ENCODE measurements around the gene ACVR1. TPM values are rescaled to one million over a fixed set of nuclear protein-coding genes. Genes with fewer than 3 reads are reported as not detected.

ACVR1 gene
- total RNA-seq, 1 donor from 2014 or later = 24.3 TPM

GRCh38 chr2:157920736-157921135, 44.6 kb upstream of the ACVR1 start:
- peaks cover 19% of the 10 kb centered on the region for H3K27me3 Mint-ChIP-seq

GRCh38 chr2:157919181-157919580, 43.1 kb upstream of the ACVR1 start:
- Mint-ChIP-seq H3K27me3 (peaks cover 15% of the 10 kb centered on the region), H3K36me3 (ENCODE audit: insufficient read depth) (no peaks in the 10 kb centered on the region), H3K27ac (no peak overlapping the region), H3K4me3 (ENCODE audit: low read depth) (no peak overlapping the region), H3K9me3 (ENCODE audit: low read depth) (no peaks in the 10 kb centered on the region), H3K4me1 (ENCODE audit: low read depth) (no peaks in the 10 kb centered on the region)
- DNase-seq (ENCODE audit: low spot score, unreplicated experiment) = no peak
- no peak for TF ChIP-seq CTCF (IDR thresholded peaks at IDR 0.05; ENCODE audit: unreplicated experiment)

More at GRCh38 chr2:157920736-157921135, 44.6 kb upstream of the ACVR1 start:
- no peak for DNase-seq (ENCODE audit: low spot score, unreplicated experiment)
- no peak for TF ChIP-seq CTCF (IDR thresholded peaks at IDR 0.05; ENCODE audit: unreplicated experiment)
- Mint-ChIP-seq H3K9me3 (ENCODE audit: low read depth) (no peaks in the 10 kb centered on the region), H3K36me3 (ENCODE audit: insufficient read depth) (no peaks in the 10 kb centered on the region), H3K4me3 (ENCODE audit: low read depth) (no peak overlapping the region), H3K4me1 (ENCODE audit: low read depth) (no peaks in the 10 kb centered on the region), H3K27ac (no peak overlapping the region)

- Mint-ChIP-seq H3K36me3 (ENCODE audit: insufficient read depth) (no peaks in the 10 kb centered on the region), H3K27ac (no peak overlapping the region), H3K4me3 (ENCODE audit: low read depth) (no peak overlapping the region), H3K27me3 (peaks cover 12% of the 10 kb centered on the region), H3K9me3 (ENCODE audit: low read depth) (no peaks in the 10 kb centered on the region), H3K4me1 (ENCODE audit: low read depth) (no peaks in the 10 kb centered on the region)
- no peak for TF ChIP-seq CTCF (IDR thresholded peaks at IDR 0.05; ENCODE audit: unreplicated experiment)
- DNase-seq (ENCODE audit: low spot score, unreplicated experiment) = no peak
These were observed 42.2 kb upstream of the ACVR1 start for GRCh38 chr2:157918319-157918718.

GRCh38 chr2:157911750-157912149, 35.6 kb upstream of the ACVR1 start:
- Mint-ChIP-seq H3K4me1 (ENCODE audit: low read depth) (peaks cover 3% of the 10 kb centered on the region), H3K4me3 (ENCODE audit: low read depth) (no peak overlapping the region), H3K27ac (no peak overlapping the region), H3K36me3 (ENCODE audit: insufficient read depth) (no peaks in the 10 kb centered on the region), H3K27me3 (no peaks in the 10 kb centered on the region), H3K9me3 (ENCODE audit: low read depth) (no peaks in the 10 kb centered on the region)
- no peak for TF ChIP-seq CTCF (IDR thresholded peaks at IDR 0.05; ENCODE audit: unreplicated experiment)
- DNase-seq (ENCODE audit: low spot score, unreplicated experiment) = no peak

GRCh38 chr2:157911246-157911645, 35.1 kb upstream of the ACVR1 start:
- no peak for DNase-seq (ENCODE audit: low spot score, unreplicated experiment)
- Mint-ChIP-seq H3K4me1 (ENCODE audit: low read depth) (peaks cover 6% of the 10 kb centered on the region), H3K9me3 (ENCODE audit: low read depth) (no peaks in the 10 kb centered on the region), H3K4me3 (ENCODE audit: low read depth) (no peak overlapping the region), H3K27ac (no peak overlapping the region), H3K27me3 (no peaks in the 10 kb centered on the region), H3K36me3 (ENCODE audit: insufficient read depth) (no peaks in the 10 kb centered on the region)
- no peak for TF ChIP-seq CTCF (IDR thresholded peaks at IDR 0.05; ENCODE audit: unreplicated experiment)

Measured in progenitor cell of endocrine pancreas (in vitro differentiated cells).